Keratinocyte (primary cell): Measurements from ENCODE around the gene ENDOD1. TPM values are rescaled to one million over a fixed set of nuclear protein-coding genes. Genes with fewer than 3 reads are reported as not detected.

Experiments
- DNase-seq: peaks from one replicate; pipeline ENCODE4 v3.0.0-alpha.2; 2011; ENCODE audit warnings: low read depth, missing footprints, low spot score
- FAIRE-seq: peaks from 2 replicates; lab custom pipeline; 2011; peaks lifted over from hg19 to GRCh38; lab: Jason Lieb, UNC
- H2AFZ ChIP-seq: 2 replicates; pipeline ENCODE4 v1.6.0; 2012; ENCODE audit warnings: low read length, control low read depth, inconsistent platforms; ENCODE audit not compliant: control insufficient read depth
- H3K27ac ChIP-seq: 2 replicates; pipeline ENCODE4 v1.5.1; 2011; ENCODE audit warnings: low read length; ENCODE audit not compliant: control insufficient read depth, insufficient read depth
- H3K27me3 ChIP-seq: 3 replicates; pipeline ENCODE4 v1.6.0; 2011; ENCODE audit warnings: low read length; ENCODE audit not compliant: control insufficient read depth, insufficient read depth; ENCODE audit errors: extremely low read depth
- H3K36me3 ChIP-seq, 2 experiments: 2 replicates in 1 of 2; 3 replicates in 1 of 2; pipeline ENCODE4 v1.5.1; 2011; ENCODE audit warnings: low read length in 2 of 2, mild to moderate bottlenecking in 1 of 2; ENCODE audit not compliant: control insufficient read depth in 2 of 2, insufficient read depth in 2 of 2; ENCODE audit errors: extremely low read depth in 1 of 2
- H3K4me1 ChIP-seq: 3 replicates; pipeline ENCODE4 v1.5.1; 2011; ENCODE audit warnings: low read length; ENCODE audit not compliant: control insufficient read depth, insufficient read depth; ENCODE audit errors: extremely low read depth
- H3K4me2 ChIP-seq: 3 replicates; pipeline ENCODE4 v1.6.0; 2011; ENCODE audit warnings: low read depth, low read length; ENCODE audit not compliant: control insufficient read depth, insufficient read depth; ENCODE audit errors: extremely low read depth
- H3K4me3 ChIP-seq, 3 experiments: fragments of 200-600 bp in 1 of 3; sonication (generic) in 1 of 3; 2 replicates in 2 of 3; 3 replicates in 1 of 3; pipeline ENCODE4 v1.5.1; 2011 to 2016; ENCODE audit warnings: low read length in 3 of 3, mild to moderate bottlenecking in 3 of 3, control low read depth in 2 of 3, inconsistent platforms in 1 of 3, low read depth in 1 of 3, mixed read lengths in 1 of 3, mixed run types in 1 of 3, moderate library complexity in 1 of 3; ENCODE audit not compliant: control insufficient read depth in 2 of 3, insufficient read depth in 2 of 3; ENCODE audit errors: extremely low read depth in 1 of 3
- H3K79me2 ChIP-seq: 2 replicates; pipeline ENCODE4 v1.6.0; 2012; ENCODE audit warnings: low read length; ENCODE audit not compliant: control insufficient read depth, insufficient read depth
- H3K9ac ChIP-seq: 3 replicates; pipeline ENCODE4 v1.6.0; 2011; ENCODE audit warnings: low read length; ENCODE audit not compliant: control insufficient read depth, insufficient read depth; ENCODE audit errors: extremely low read depth
- H3K9me1 ChIP-seq: 3 replicates; pipeline ENCODE4 v1.6.0; 2011; ENCODE audit warnings: low read length; ENCODE audit not compliant: control insufficient read depth, insufficient read depth; ENCODE audit errors: extremely low read depth
- H3K9me3 ChIP-seq: 2 replicates; pipeline ENCODE4 v1.5.1; 2012; ENCODE audit warnings: low read depth, low read length; ENCODE audit not compliant: control insufficient read depth
- H4K20me1 ChIP-seq: 3 replicates; pipeline ENCODE4 v1.6.0; 2011; ENCODE audit warnings: low read length; ENCODE audit not compliant: control insufficient read depth, insufficient read depth; ENCODE audit errors: extremely low read depth
- CTCF ChIP-seq, 3 experiments: IDR thresholded peaks in 1 of 3; conservative IDR thresholded peaks in 1 of 3; optimal IDR thresholded peaks in 1 of 3; 2 replicates in 2 of 3; 3 replicates in 1 of 3; pipeline versions ENCODE3 to v1.5.1; 2011; ENCODE audit warnings: low read length in 3 of 3, mild to moderate bottlenecking in 3 of 3, moderate library complexity in 2 of 3, control low read depth in 1 of 3, inconsistent platforms in 1 of 3; ENCODE audit not compliant: insufficient read depth in 2 of 3; ENCODE audit errors: extremely low read depth in 1 of 3
- EZH2 ChIP-seq: IDR thresholded peaks from one replicate; pipeline ENCODE4 v1.6.1; 2012; ENCODE audit warnings: inconsistent platforms, mild to moderate bottlenecking, low read length, moderate library complexity
- dilution Hi-C: fragments of 300-500 bp; cut with MboI; formaldehyde crosslinking; loops from one replicate; pipeline ENCODE4 v1.7.0; 2020; ENCODE audit warnings: low sequenced_read_pairs; ENCODE audit not compliant: extremely low pct_ligation_motif_present
- polyA plus RNA-seq, 5 experiments: library from polyadenylated mRNA; depleted of rRNA in 3 of 5; stranded (reverse) in 3 of 5; stranded (forward) in 1 of 5; unstranded in 1 of 5; fragments of >200 nt; gene quantifications; 1 replicate in 1 of 5; 2 replicates in 3 of 5; 3 replicates in 1 of 5; pipeline versions ENCODE4 v1.2.1 to v1.2.3, GENCODE V29; 2011 to 2012; ENCODE audit warnings: missing spikeins in 2 of 5, low read depth in 1 of 5, low replicate concordance in 1 of 5

ENDOD1 gene
- polyA plus RNA-seq, 1 donor (not counting 4 experiments of a cell fraction or from before 2014, with no cell fraction given), result 27.2 TPM

GRCh38 chr11:95093548-95093947 lies 3.9 kb downstream of the ENDOD1 start:
- Histone ChIP-seq H4K20me1 (no peaks in the 10 kb centered on the region), H3K4me1 (peaks cover 23% of the 10 kb centered on the region), H3K27ac (no peak overlapping the region), H2AFZ (no peak overlapping the region), H3K4me3 (no peak overlapping the region), H3K36me3 (peaks cover 0 to 1% of the 10 kb centered on the region in 2 experiments), H3K4me2 (no peak overlapping the region), H3K27me3 (no peaks in the 10 kb centered on the region), H3K9me1 (no peaks in the 10 kb centered on the region), H3K9ac (no peak overlapping the region), H3K79me2 (peaks cover 15% of the 10 kb centered on the region), H3K9me3 (no peaks in the 10 kb centered on the region)
- DNase-seq (no peak), FAIRE-seq (no peak)
- dilution Hi-C loops, result no loop called here
- TF ChIP-seq CTCF (optimal IDR thresholded peaks at IDR 0.05 in 1 of 3, IDR thresholded peaks at IDR 0.05 in 1 of 3, conservative IDR thresholded peaks at IDR 0.05 in 1 of 3; ENCODE audit: extremely low read depth in 1 of 3, insufficient read depth in 2 of 3, low read length in 3 of 3), result no peak
- TF ChIP-seq EZH2, result no peak

GRCh38 chr11:95095858-95096587 lies 6.4 kb downstream of the ENDOD1 start:
- Histone ChIP-seq H3K9ac (no peak overlapping the region), H3K36me3 (peaks cover 0 to 1% of the 10 kb centered on the region in 2 experiments), H3K4me2 (peak overlapping the region; percentile 14)

More at GRCh38 chr11:95095858-95096587, 6.4 kb downstream of the ENDOD1 start:
- H3K4me1 ChIP-seq, result peaks cover 11% of the 10 kb centered on the region
- TF ChIP-seq CTCF (optimal IDR thresholded peaks at IDR 0.05 in 1 of 3, IDR thresholded peaks at IDR 0.05 in 1 of 3, conservative IDR thresholded peaks at IDR 0.05 in 1 of 3; ENCODE audit: extremely low read depth in 1 of 3, insufficient read depth in 2 of 3, low read length in 3 of 3) (no peak), EZH2 (no peak)
- H3K9me3 ChIP-seq, result no peaks in the 10 kb centered on the region
- no peak overlapping the region for H2AFZ ChIP-seq
- no peaks in the 10 kb centered on the region for H3K9me1 ChIP-seq
- DNase-seq (no peak), FAIRE-seq (no peak)
- H4K20me1 ChIP-seq, result no peaks in the 10 kb centered on the region
- H3K27me3 ChIP-seq, result no peaks in the 10 kb centered on the region
- H3K4me3 ChIP-seq, result no peak overlapping the region
- H3K79me2 ChIP-seq, result peaks cover 11% of the 10 kb centered on the region
- no peak overlapping the region for H3K27ac ChIP-seq
- dilution Hi-C loops, result no loop called here
